ENCODE results near the gene TSC1.
"Not testable (repeated sequence)": the region's sequence is repeated elsewhere in the genome, so short reads cannot be mapped to it uniquely, and the experiment has no call there.

The TSC1 gene

GRCh38 chr9:132976571-132976970, 32.2 kb upstream of the TSC1 start:
- DNase-seq (ENCODE audit: low read depth in 2 of 2), result no peak

GRCh38 chr9:132975961-132976360, 31.5 kb upstream of the TSC1 start:
- DNase-seq (ENCODE audit: low read depth in 2 of 2), result no peak

GRCh38 chr9:132973713-132974112, 29.3 kb upstream of the TSC1 start:
- DNase-seq (ENCODE audit: low read depth in 2 of 2), result no peak

- no peak for DNase-seq (ENCODE audit: low read depth in 2 of 2)
Observed at GRCh38 chr9:132973166-132973565, 28.8 kb upstream of the TSC1 start.

GRCh38 chr9:132970324-132971062, 26.1 kb upstream of the TSC1 start:
- no peak for DNase-seq (ENCODE audit: low read depth in 2 of 2)

- no peak for DNase-seq (ENCODE audit: low read depth in 2 of 2)
Observed at GRCh38 chr9:132969783-132970182, 25.4 kb upstream of the TSC1 start.

- not testable (repeated sequence) for DNase-seq (ENCODE audit: low read depth in 2 of 2)
Observed at GRCh38 chr9:132967908-132968307, 23.5 kb upstream of the TSC1 start.

- DNase-seq (ENCODE audit: low read depth in 2 of 2), result no peak
Observed at GRCh38 chr9:132965478-132965877, 21.1 kb upstream of the TSC1 start.

- DNase-seq (ENCODE audit: low read depth in 2 of 2), result no peak
Observed at GRCh38 chr9:132961002-132961401, 16.6 kb upstream of the TSC1 start.

GRCh38 chr9:132957805-132958204, 13.4 kb upstream of the TSC1 start:
- no peak for DNase-seq (ENCODE audit: low read depth in 2 of 2)

GRCh38 chr9:132955768-132956167, 11.4 kb upstream of the TSC1 start:
- no peak for DNase-seq (ENCODE audit: low read depth in 2 of 2)

- no peak for DNase-seq (ENCODE audit: low read depth in 2 of 2)
Observed at GRCh38 chr9:132955123-132955522, 10.7 kb upstream of the TSC1 start.

- DNase-seq (ENCODE audit: low read depth in 2 of 2), result no peak
Observed at GRCh38 chr9:132949709-132950108, 5.3 kb upstream of the TSC1 start.

- no peak for DNase-seq (ENCODE audit: low read depth in 2 of 2)
Observed at GRCh38 chr9:132948482-132949050, 4.2 kb upstream of the TSC1 start.

GRCh38 chr9:132947756-132948155, 3.3 kb upstream of the TSC1 start:
- no peak for DNase-seq (ENCODE audit: low read depth in 2 of 2)

GRCh38 chr9:132946631-132947295, 2.3 kb upstream of the TSC1 start:
- no peak for DNase-seq (ENCODE audit: low read depth in 2 of 2)

GRCh38 chr9:132946211-132946610, 1.8 kb upstream of the TSC1 start:
- DNase-seq (ENCODE audit: low read depth in 2 of 2), result no peak

GRCh38 chr9:132945186-132946130, 1.0 kb upstream of the TSC1 start:
- no peak for DNase-seq (ENCODE audit: low read depth in 2 of 2)

GRCh38 chr9:132943651-132944293, 644 bp downstream of the TSC1 start:
- no peak for DNase-seq (ENCODE audit: low read depth in 2 of 2)

- no peak for DNase-seq (ENCODE audit: low read depth in 2 of 2)
Observed at GRCh38 chr9:132942541-132943182, 1.8 kb downstream of the TSC1 start.

- DNase-seq (ENCODE audit: low read depth in 2 of 2), result no peak
Observed at GRCh38 chr9:132939169-132939568, 5.2 kb downstream of the TSC1 start.

All from stimulated activated CD4-positive, alpha-beta T cell treated with anti-CD3 and anti-CD28 coated beads, Interleukin-1b, Interleukin-23, amount 100 ng/mL, for 4 hours (primary cell).